K562 (cell line): ENCODE measurements around the gene SPRED2. TPM values are rescaled to one million over a fixed set of nuclear protein-coding genes. Genes with fewer than 3 reads are reported as not detected.

Experiments used
- ATAC-seq: fragments of 200-7000 bp; cut with Tn5 transposase; 3 replicates; pipeline ENCODE4 v1.9.1; 2020; ENCODE audit warnings: moderate library complexity
- BruUV-seq: library from RNA; stranded (reverse); fragments of 400-500 nt; replicated peaks from 2 replicates; lab custom pipeline; 2021; lab: Mats Ljungman, UMichigan
- CTCF ChIA-PET: fragments of 300-600 bp; formaldehyde crosslinking; extraction: SDS; loops from one replicate; lab custom pipeline; 2021; ENCODE audit warnings: low intra/inter-chr PET ratio; lab: Yijun Ruan, JAX
- POLR2A ChIA-PET: fragments of 300-600, 350-650 bp; sonication (Branson Sonifier 250); formaldehyde crosslinking; extraction: SDS; loops from one replicate; lab custom pipeline; 2021; ENCODE audit warnings: antibody characterized with exemption, inconsistent platforms; lab: Yijun Ruan, JAX
- DNase-seq, 4 experiments: peaks; one replicate each; pipeline versions ENCODE4 v3.0.0 to v3.0.0-alpha.2; 2011 to 2018; ENCODE audit warnings: low spot score in 3 of 4, mixed read lengths in 3 of 4; ENCODE audit errors: extremely low read depth in 1 of 4
- FAIRE-seq: peaks from 2 replicates; lab custom pipeline; 2011; peaks lifted over from hg19 to GRCh38; lab: Jason Lieb, UNC
- H2AFZ ChIP-seq: 2 replicates; pipeline ENCODE4 v1.6.0; 2011; ENCODE audit warnings: low read depth, low read length, control low read depth, inconsistent platforms
- H3K27ac ChIP-seq: fragments of 200-600 bp; 3 replicates; pipeline ENCODE4 v1.8.0; 2011; ENCODE audit warnings: low read depth, mild to moderate bottlenecking, control low read depth, inconsistent platforms, low read length, moderate library complexity, mixed read lengths; ENCODE audit errors: extremely low read depth
- H3K27me3 ChIP-seq, 2 experiments: fragments of 300-600 bp in 1 of 2; 2 replicates in 1 of 2; 3 replicates in 1 of 2; pipeline versions ENCODE4 v1.6.0 to v1.8.0; 2011; ENCODE audit warnings: inconsistent platforms in 2 of 2, low read length in 2 of 2, mild to moderate bottlenecking in 1 of 2, mixed read lengths in 1 of 2, moderate library complexity in 1 of 2; ENCODE audit not compliant: control insufficient read depth in 2 of 2, insufficient read depth in 2 of 2
- H3K36me3 ChIP-seq: fragments of 300-600 bp; 3 replicates; pipeline ENCODE4 v1.8.0; 2011; ENCODE audit warnings: mild to moderate bottlenecking, low read length, inconsistent platforms; ENCODE audit not compliant: control insufficient read depth, insufficient read depth
- H3K4me1 ChIP-seq, 2 experiments: fragments of 200-600 bp in 1 of 2; replicated peaks in 1 of 2; 2 replicates in 1 of 2; 3 replicates in 1 of 2; pipeline versions ENCODE4 v1.5.1 to v1.8.0; 2011; ENCODE audit warnings: inconsistent platforms in 2 of 2, low read length in 2 of 2, mild to moderate bottlenecking in 1 of 2, mixed read lengths in 1 of 2, moderate library complexity in 1 of 2; ENCODE audit not compliant: control insufficient read depth in 2 of 2, insufficient read depth in 2 of 2
- H3K4me2 ChIP-seq: 2 replicates; pipeline ENCODE4 v1.6.1; 2011; ENCODE audit warnings: low read length, control low read depth, inconsistent platforms, mixed read lengths; ENCODE audit not compliant: insufficient read depth
- H3K4me3 ChIP-seq: fragments of 200-600 bp; sonication (generic), shearing (Covaris generic); 2 replicates; pipeline ENCODE4 v1.5.1; 2016; ENCODE audit warnings: control low read depth, inconsistent platforms
- H3K79me2 ChIP-seq: fragments of 200-600 bp; 3 replicates; pipeline ENCODE4 v1.8.0; 2011; ENCODE audit warnings: low read length, inconsistent platforms; ENCODE audit not compliant: control insufficient read depth, insufficient read depth
- H3K9ac ChIP-seq, 2 experiments: 2 replicates each; pipeline versions ENCODE4 v1.6.0 to v1.6.1; 2011; ENCODE audit warnings: low read depth in 2 of 2, low read length in 2 of 2, control low read depth in 1 of 2, inconsistent platforms in 1 of 2, mild to moderate bottlenecking in 1 of 2, mixed read lengths in 1 of 2; ENCODE audit not compliant: insufficient read depth in 1 of 2
- H3K9me1 ChIP-seq: one replicate; pipeline ENCODE4 v1.6.0; 2011; ENCODE audit warnings: inconsistent platforms, mild to moderate bottlenecking, low read length, moderate library complexity; ENCODE audit not compliant: control insufficient read depth, insufficient read depth
- H3K9me3 ChIP-seq: replicated peaks from 2 replicates; pipeline ENCODE4 v1.5.1; 2011; ENCODE audit warnings: low read depth, low read length, inconsistent platforms; ENCODE audit not compliant: control insufficient read depth, insufficient read depth
- H4K20me1 ChIP-seq: replicated peaks from 2 replicates; pipeline ENCODE4 v1.6.1; 2011; ENCODE audit warnings: low read length, inconsistent platforms, mixed read lengths; ENCODE audit not compliant: control insufficient read depth, insufficient read depth
- CXXC5 ChIP-seq: fragments of 250-450 bp; sonication (Bioruptor Pico); IDR thresholded peaks from 2 replicates; pipeline ENCODE4 v1.8.0; 2022; ENCODE audit warnings: inconsistent platforms, mild to moderate bottlenecking, moderate library complexity
- ESRRA ChIP-seq: fragments of 450-650 bp; IDR thresholded peaks from 2 replicates; pipeline ENCODE4 v1.6.1; 2014; ENCODE audit warnings: low read depth, mild to moderate bottlenecking, moderate library complexity, borderline replicate concordance
- ETV1 ChIP-seq: fragments of 450-650 bp; conservative IDR thresholded peaks from 2 replicates; pipeline ENCODE4 v1.6.1; 2016; ENCODE audit warnings: missing genetic modification characterization, control low read depth, low read depth, missing compliant biosample characterization
- GATA2 ChIP-seq: sonication (generic); formaldehyde crosslinking; IDR thresholded peaks from 2 replicates; pipeline ENCODE4 v1.4.0; 2020; ENCODE audit warnings: mild to moderate bottlenecking, missing genetic modification reagents
- LARP7 ChIP-seq: fragments of 450-650 bp; IDR thresholded peaks from 2 replicates; pipeline ENCODE4 v1.6.1; 2016
- RAD51 ChIP-seq: fragments of 450-650 bp; IDR thresholded peaks from 2 replicates; pipeline ENCODE4 v1.7.1; 2016; ENCODE audit warnings: low read depth, mild to moderate bottlenecking, borderline replicate concordance
- YBX1 ChIP-seq: fragments of 450-650 bp; IDR thresholded peaks from 2 replicates; pipeline ENCODE4 v1.7.1; 2016; ENCODE audit warnings: mild to moderate bottlenecking
- ZBTB40 ChIP-seq, 2 experiments: fragments of 450-650 bp in 1 of 2; sonication (generic) in 1 of 2; formaldehyde crosslinking in 1 of 2; IDR thresholded peaks; 2 replicates each; pipeline versions ENCODE4 v1.7.1 to v1.9.0; 2016 to 2022; ENCODE audit warnings: inconsistent platforms in 1 of 2, mild to moderate bottlenecking in 1 of 2, missing genetic modification reagents in 1 of 2
- ZKSCAN3 ChIP-seq: fragments of 250-450 bp; sonication (Bioruptor Pico); IDR thresholded peaks from 2 replicates; pipeline ENCODE4 v1.4.0; 2020
- ZNF280A ChIP-seq: fragments of 450-650 bp; IDR thresholded peaks from 2 replicates; pipeline ENCODE4 v1.6.1; 2018; ENCODE audit warnings: mild to moderate bottlenecking, low read depth; ENCODE audit not compliant: partially characterized antibody
- ZNF717 ChIP-seq: fragments of 250-450 bp; sonication (Bioruptor Pico); IDR thresholded peaks from 2 replicates; pipeline ENCODE4 v1.5.0; 2021
- WGBS: fragments of 100-300 bp; shearing (Covaris generic); methylation state at CpG from one replicate; pipeline ENCODE4 v1.1.6; 2016; ENCODE audit warnings: low coverage, mixed read lengths; ENCODE audit not compliant: insufficient coverage; ENCODE audit errors: missing lambda C conversion rate; 5-methylcytosine and 5-hydroxymethylcytosine counted together
- in situ Hi-C: fragments of 300-500 bp; cut with MboI; formaldehyde crosslinking; loops from 4 replicates; pipeline ENCODE4 v1.15.0; 2018; ENCODE audit warnings: inconsistent platforms, mixed read lengths
- intact Hi-C: fragments of 100-400 bp; cut with micrococcal nuclease; formaldehyde crosslinking; loops from 2 replicates; pipeline ENCODE4 v1.14.2; 2022
- polyA plus RNA-seq, 8 experiments: library from polyadenylated mRNA; depleted of rRNA in 4 of 8; stranded (reverse) in 5 of 8; unstranded in 3 of 8; fragments of >200 nt; fragmentation: Nextera tagmentation in 2 of 8; fragmentation: Illumina TruSeq in 1 of 8; extraction: Ambion mirVana in 2 of 8; extraction: Trizol in 1 of 8; gene quantifications; 2 replicates each; pipeline versions ENCODE4 v1.2.1 to v1.2.3, GENCODE V29; 2011 to 2014; ENCODE audit warnings: inconsistent platforms in 1 of 8, missing spikeins in 1 of 8
- total RNA-seq, 7 experiments: library from RNA; depleted of rRNA in 6 of 7; stranded (reverse); fragments of >200 nt in 6 of 7; fragmentation: Illumina TruSeq in 2 of 7; extraction: Trizol in 2 of 7; gene quantifications; 2 replicates each; pipeline versions ENCODE4 v1.2.1 to v1.2.3, GENCODE V29; 2011 to 2021; ENCODE audit warnings: low replicate concordance in 1 of 7

SPRED2 gene
- total and polyA plus RNA-seq, 9 of the 15 experiments (the other 6 are each of a cell fraction or from before 2014, with no cell fraction given), result 4.6 to 50.8 (median 14.1) TPM

GRCh38 chr2:65305934-65306333 lies 126.5 kb downstream of the SPRED2 start:
- Histone ChIP-seq H3K9ac (no peak overlapping the region), H3K9me3 (no peaks in the 10 kb centered on the region), H3K79me2 (no peaks in the 10 kb centered on the region), H3K4me2 (no peak overlapping the region), H2AFZ (no peak overlapping the region), H4K20me1 (no peaks in the 10 kb centered on the region), H3K9me1 (no peaks in the 10 kb centered on the region), H3K4me3 (no peak overlapping the region), H3K36me3 (peaks cover 17% of the 10 kb centered on the region; the same call in 2 of the 3 replicates), H3K27me3 (no peaks in the 10 kb centered on the region), H3K27ac (no peak overlapping the region), H3K4me1 (no peaks in the 10 kb centered on the region)
- in situ Hi-C loops (no loop called here), intact Hi-C loops (no loop called here)
- POLR2A ChIA-PET, result no interaction called here
- WGBS, result 70% methylated on average over 2 of the region's 2 CpGs
- CTCF ChIA-PET, result no interaction called here
- no peak for DNase-seq
- BruUV-seq, result no TSS peak
- no peak for ATAC-seq
- FAIRE-seq, result no peak
- TF ChIP-seq CXXC5 (CRISPR knock-in tag), result no peak
- TF ChIP-seq ZKSCAN3, result no peak
- TF ChIP-seq GATA2, result no peak
- TF ChIP-seq ESRRA, result no peak
- TF ChIP-seq ETV1 (tag), result no peak
- no peak for TF ChIP-seq ZNF717 (CRISPR knock-in tag)
- no peak for TF ChIP-seq ZBTB40 (IDR thresholded peaks at IDR 0.05)
- no peak for TF ChIP-seq ZBTB40 (CRISPR knock-in tag; IDR thresholded peaks at IDR 0.05)
- no peak for TF ChIP-seq RAD51
- TF ChIP-seq YBX1, result no peak
- TF ChIP-seq ZNF280A, result no peak
- TF ChIP-seq LARP7, result no peak
